ENCODE measurements around the gene FGF19. TPM values are rescaled to one million over a fixed set of nuclear protein-coding genes. Genes with fewer than 3 reads are reported as not detected.

Gene FGF19
- total RNA-seq, 2 experiments from 2014 or later: 0.10 TPM; not detected in 1

DNA sequence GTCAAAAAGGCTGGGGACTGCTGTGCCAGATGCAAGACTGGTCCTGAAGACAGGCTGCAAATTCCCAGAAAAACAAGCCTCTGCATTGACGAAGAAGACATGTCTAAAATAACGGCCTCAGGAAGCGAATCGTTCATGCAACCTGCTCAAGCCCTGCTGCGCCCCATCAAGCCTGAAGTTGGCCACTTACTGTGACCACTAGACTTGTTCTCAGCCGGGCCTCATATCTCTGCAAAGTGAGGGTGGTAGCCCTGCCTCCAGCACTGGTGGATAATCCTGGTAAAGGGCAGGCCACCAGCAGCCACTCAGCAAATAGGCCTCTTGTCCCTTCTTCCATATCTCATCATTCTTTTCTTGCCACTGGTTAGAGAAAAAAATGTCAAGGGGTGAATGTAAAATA, 40.5 kb downstream of the FGF19 start:
- CTCF ChIA-PET: no interaction called here
- intact Hi-C loops (cut with micrococcal nuclease): no loop called here
- no peak overlapping the region for H3K27ac Mint-ChIP-seq
- no peaks in the 10 kb centered on the region for H3K4me1 Mint-ChIP-seq (ENCODE audit: low read depth)
- no peak overlapping the region for H3K4me3 Mint-ChIP-seq
- DNase-seq: no peak
- peaks cover 13% of the 10 kb centered on the region for H3K36me3 Mint-ChIP-seq (ENCODE audit: low read depth)
- H3K27me3 Mint-ChIP-seq (ENCODE audit: low read depth): no peaks in the 10 kb centered on the region
- H3K9me3 Mint-ChIP-seq: no peaks in the 10 kb centered on the region

DNA sequence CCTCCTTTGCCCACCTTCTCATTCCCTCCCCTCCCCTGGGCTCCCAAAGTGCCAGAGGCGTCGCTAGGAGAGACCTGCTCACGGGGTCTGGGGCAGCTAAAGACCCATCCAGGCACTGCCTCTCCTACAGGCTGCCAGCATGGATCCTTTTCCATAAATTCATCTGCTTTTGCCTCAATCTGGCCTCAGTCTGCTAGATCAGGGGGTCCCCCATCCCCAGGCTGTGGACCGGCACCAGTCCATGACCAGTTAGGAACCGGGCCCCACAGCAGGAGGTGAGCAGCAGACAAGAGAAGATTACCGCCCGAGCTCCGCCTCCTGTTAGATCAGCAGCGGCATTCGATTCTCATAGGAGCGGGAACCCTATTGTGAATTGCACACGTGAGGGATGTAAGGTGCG, 41.0 kb downstream of the FGF19 start:
- no peak overlapping the region for H3K4me3 Mint-ChIP-seq
- H3K9me3 Mint-ChIP-seq: no peaks in the 10 kb centered on the region
- no peak for DNase-seq
- CTCF ChIA-PET: interaction anchor here (1.5 kb wide), 1 partner anchor 20 kb away, joined by 3 read pairs; no protein-coding TSS in a partner anchor
- H3K27me3 Mint-ChIP-seq (ENCODE audit: low read depth): no peaks in the 10 kb centered on the region
- H3K27ac Mint-ChIP-seq: peak overlapping the region; percentile 30
- intact Hi-C loops (cut with micrococcal nuclease): no loop called here
- H3K4me1 Mint-ChIP-seq (ENCODE audit: low read depth): no peaks in the 10 kb centered on the region
- H3K36me3 Mint-ChIP-seq (ENCODE audit: low read depth): peaks cover 13% of the 10 kb centered on the region

DNA sequence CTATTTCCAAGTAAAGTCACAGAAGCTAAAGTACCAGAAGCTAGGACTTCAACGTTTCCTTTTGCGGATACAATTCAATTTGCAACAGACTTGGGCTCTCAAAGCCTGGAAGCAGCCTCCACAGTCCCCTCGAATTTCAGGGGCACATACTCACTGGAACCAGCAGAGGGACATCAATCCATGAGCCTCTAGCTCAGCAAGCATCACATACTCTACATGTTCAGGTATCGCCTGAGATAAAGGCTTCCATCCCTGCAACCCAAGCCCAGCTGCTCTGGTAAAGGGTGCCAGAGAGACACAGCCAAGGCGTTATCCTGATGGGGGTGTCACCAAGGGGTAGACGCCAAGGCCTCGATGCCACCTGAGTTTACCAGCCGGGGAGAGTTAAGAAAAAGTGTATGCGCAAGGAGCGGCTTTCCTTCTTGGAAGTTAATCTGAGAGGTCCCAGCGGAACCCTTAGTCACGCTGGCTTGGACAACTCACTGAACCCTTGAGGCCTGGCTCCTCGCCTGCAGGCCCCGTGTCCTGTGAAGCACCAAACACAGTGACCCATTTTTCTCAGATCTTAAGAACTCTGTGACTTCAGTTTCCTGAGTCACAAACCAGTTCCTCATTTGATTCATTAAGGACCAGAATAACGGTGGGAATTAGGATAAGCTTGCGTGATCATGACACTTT, 41.7 kb downstream of the FGF19 start:
- H3K9me3 Mint-ChIP-seq: no peaks in the 10 kb centered on the region
- CTCF ChIA-PET: interaction anchor here (0.8 to 1.5 kb wide), 3 partner anchors 8 to 369 kb away, joined by 3 to 4 read pairs (median 3); no protein-coding TSS in a partner anchor
- no peaks in the 10 kb centered on the region for H3K27me3 Mint-ChIP-seq (ENCODE audit: low read depth)
- no peaks in the 10 kb centered on the region for H3K4me1 Mint-ChIP-seq (ENCODE audit: low read depth)
- H3K4me3 Mint-ChIP-seq: no peak overlapping the region
- intact Hi-C loops (cut with micrococcal nuclease): no loop called here
- no peak for DNase-seq
- peaks cover 8% of the 10 kb centered on the region for H3K36me3 Mint-ChIP-seq (ENCODE audit: low read depth)
- peak overlapping the region; percentile 30 for H3K27ac Mint-ChIP-seq

DNA sequence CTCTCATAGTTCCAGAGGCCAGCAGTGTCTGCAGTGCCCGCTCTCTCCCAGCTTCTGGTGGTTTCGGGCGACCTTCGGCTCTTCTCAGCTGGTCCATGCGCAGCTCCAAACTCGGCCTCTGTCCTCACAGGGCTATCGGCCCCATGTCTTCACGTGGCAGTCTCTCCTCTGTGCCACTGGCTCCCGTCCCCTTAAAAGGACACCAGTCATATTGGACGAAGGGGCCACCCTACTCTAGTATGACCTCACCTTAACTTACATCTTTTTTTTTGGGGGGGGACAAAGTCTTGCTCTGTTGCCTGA, 42.5 kb downstream of the FGF19 start:
- peaks cover 8% of the 10 kb centered on the region for H3K36me3 Mint-ChIP-seq (ENCODE audit: low read depth)
- H3K27ac Mint-ChIP-seq: no peak overlapping the region
- CTCF ChIA-PET: no interaction called here
- no peak for DNase-seq
- H3K4me3 Mint-ChIP-seq: no peak overlapping the region
- intact Hi-C loops (cut with micrococcal nuclease): no loop called here
- no peaks in the 10 kb centered on the region for H3K9me3 Mint-ChIP-seq
- H3K27me3 Mint-ChIP-seq (ENCODE audit: low read depth): no peaks in the 10 kb centered on the region
- H3K4me1 Mint-ChIP-seq (ENCODE audit: low read depth): no peaks in the 10 kb centered on the region

DNA sequence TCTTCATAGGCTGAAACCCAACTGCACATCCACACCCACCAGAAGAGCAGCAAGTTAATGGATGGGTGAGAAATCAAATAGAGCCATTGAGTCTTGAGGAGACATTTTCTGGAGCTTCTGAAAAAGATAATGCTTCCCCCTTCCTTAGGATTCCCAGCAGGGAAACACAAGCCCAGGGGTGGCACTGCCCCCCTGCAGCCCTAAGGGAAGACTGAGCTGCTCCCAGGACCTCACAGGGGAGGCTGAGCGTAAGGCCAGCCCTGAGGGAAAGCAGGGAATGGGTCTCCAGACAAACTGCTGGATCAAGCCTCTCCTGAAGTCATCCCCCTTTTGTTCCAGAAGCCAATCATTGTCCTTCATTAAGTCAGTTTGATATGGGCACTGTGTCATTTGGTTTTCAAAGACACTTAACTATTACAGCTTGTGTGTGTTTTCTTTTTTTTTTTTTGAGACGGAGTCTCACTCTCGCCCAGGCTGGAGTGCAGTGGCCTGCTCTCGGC, 43.8 kb downstream of the FGF19 start:
- CTCF ChIA-PET: interaction anchor here (0.7 kb wide), 1 partner anchor 17 kb away, joined by 3 read pairs; no protein-coding TSS in a partner anchor

DNA sequence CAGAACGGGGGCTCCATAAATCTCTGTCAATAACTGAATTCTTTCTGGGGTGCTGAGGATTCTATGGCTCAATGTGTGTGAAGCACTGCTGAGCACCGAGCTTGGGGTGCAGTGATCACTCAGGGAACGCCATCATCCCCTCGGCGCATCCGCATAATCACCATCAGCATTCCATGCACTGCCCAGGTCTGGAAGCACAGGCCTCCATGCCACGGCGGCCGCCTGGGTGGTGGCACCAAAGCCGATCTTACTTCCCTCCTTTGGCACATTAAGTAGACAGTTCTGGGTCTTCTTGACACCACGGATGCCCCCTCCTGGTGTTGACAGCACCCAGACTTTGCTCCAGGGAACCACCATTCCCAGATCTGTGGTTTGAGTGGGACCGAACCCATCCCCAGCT, 44.2 kb downstream of the FGF19 start:
- Mint-ChIP-seq H3K4me3 (no peak overlapping the region), H3K27ac (no peak overlapping the region), H3K36me3 (ENCODE audit: low read depth) (peaks cover 3% of the 10 kb centered on the region), H3K27me3 (ENCODE audit: low read depth) (no peaks in the 10 kb centered on the region), H3K9me3 (no peaks in the 10 kb centered on the region), H3K4me1 (ENCODE audit: low read depth) (no peaks in the 10 kb centered on the region)
- no peak for DNase-seq
- CTCF ChIA-PET: interaction anchor here (0.7 kb wide), 1 partner anchor 16 kb away, joined by 3 read pairs; no protein-coding TSS in a partner anchor
- intact Hi-C loops (cut with micrococcal nuclease): no loop called here

More for the DNA sequence above, 43.8 kb downstream of the FGF19 start:
- Mint-ChIP-seq H3K9me3 (no peaks in the 10 kb centered on the region), H3K4me1 (ENCODE audit: low read depth) (no peaks in the 10 kb centered on the region), H3K4me3 (no peak overlapping the region), H3K36me3 (ENCODE audit: low read depth) (peaks cover 4% of the 10 kb centered on the region), H3K27ac (no peak overlapping the region), H3K27me3 (ENCODE audit: low read depth) (no peaks in the 10 kb centered on the region)
- intact Hi-C loops (cut with micrococcal nuclease): no loop called here
- no peak for DNase-seq

DNA sequence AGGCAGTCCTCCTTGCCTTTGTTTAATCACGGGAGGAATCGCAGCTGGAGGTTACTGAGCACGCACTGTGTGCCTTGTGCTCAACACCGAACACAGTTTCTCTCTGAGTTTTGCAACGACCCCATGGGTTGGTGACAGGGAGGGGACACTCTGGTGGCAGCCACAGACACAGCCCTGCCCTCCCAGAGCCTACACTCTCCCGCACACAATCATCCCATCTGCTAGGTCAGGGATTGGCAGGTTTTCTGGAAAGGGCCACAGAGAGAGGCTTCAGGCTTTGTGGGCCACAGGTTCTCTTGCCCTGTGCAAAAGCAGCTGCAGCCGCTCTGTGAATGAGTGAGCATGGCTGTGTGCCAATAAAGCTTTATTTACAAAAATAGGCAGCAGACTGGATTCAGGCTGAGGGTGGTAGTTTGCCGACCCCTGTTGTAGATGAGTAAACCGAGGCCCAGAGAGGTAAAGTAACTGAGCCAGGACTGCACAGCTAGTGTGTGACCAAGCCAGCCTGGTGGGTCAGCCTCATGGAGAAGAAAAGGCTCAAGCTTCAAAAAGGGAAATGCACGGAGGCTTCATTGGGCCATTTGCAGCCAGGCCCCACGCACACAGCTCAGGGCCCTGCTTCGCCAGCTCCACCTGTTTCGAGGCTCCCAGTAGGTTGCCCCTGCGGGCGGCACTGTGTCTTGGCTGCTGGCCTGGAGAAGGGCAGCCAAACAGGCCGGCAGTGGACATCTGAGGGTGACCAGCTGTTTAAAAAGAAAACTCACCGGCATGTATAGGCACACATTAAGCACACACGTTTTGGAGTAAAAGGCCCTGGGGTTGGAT, 45.0 kb downstream of the FGF19 start:
- H3K4me1 Mint-ChIP-seq (ENCODE audit: low read depth): no peaks in the 10 kb centered on the region
- intact Hi-C loops (cut with micrococcal nuclease): no loop called here
- H3K27ac Mint-ChIP-seq: no peak overlapping the region
- no peak overlapping the region for H3K4me3 Mint-ChIP-seq
- H3K36me3 Mint-ChIP-seq (ENCODE audit: low read depth): no peaks in the 10 kb centered on the region
- DNase-seq: no peak
- H3K9me3 Mint-ChIP-seq: no peaks in the 10 kb centered on the region
- CTCF ChIA-PET: no interaction called here
- H3K27me3 Mint-ChIP-seq (ENCODE audit: low read depth): no peaks in the 10 kb centered on the region

DNA sequence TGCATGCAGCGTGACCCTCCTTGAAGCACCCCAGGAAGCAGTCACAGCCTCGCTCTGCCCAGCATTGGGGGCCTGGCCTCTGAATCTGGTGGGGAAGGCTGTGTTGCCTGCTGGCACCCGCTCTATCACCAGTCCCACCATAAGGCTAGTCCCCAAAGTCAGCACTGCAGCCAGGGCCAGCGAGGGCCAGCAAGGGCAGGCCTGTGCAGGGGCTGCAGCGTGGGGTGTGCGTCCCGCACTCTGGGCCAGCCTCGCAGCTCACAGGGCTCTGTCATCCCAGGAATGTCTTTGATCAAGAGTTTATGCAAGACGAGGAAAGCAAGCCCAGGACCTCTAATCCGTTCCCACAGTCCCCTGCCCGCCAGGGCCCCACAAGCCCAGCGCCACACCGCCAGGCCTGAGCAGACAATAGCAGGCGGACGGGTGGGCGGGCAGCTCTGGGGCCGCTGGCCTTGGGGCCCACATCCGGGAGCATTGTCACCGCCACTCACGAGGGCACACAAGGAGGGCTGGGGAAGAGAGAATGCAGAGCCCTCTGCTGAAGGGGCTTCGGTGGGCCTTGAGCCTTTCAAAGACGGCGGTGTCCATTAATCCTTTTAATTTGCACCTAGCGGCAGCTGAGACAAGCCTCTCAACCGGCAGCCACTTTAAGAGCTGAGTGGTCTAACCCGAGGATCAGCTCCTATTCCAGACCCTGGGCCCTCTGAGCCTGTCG, 45.8 kb downstream of the FGF19 start:
- H3K36me3 Mint-ChIP-seq (ENCODE audit: low read depth): no peaks in the 10 kb centered on the region
- CTCF ChIA-PET: no interaction called here
- no peaks in the 10 kb centered on the region for H3K27me3 Mint-ChIP-seq (ENCODE audit: low read depth)
- no peaks in the 10 kb centered on the region for H3K9me3 Mint-ChIP-seq
- intact Hi-C loops (cut with micrococcal nuclease): no loop called here
- no peak overlapping the region for H3K27ac Mint-ChIP-seq
- H3K4me1 Mint-ChIP-seq (ENCODE audit: low read depth): no peaks in the 10 kb centered on the region
- DNase-seq: no peak
- H3K4me3 Mint-ChIP-seq: no peak overlapping the region

DNA sequence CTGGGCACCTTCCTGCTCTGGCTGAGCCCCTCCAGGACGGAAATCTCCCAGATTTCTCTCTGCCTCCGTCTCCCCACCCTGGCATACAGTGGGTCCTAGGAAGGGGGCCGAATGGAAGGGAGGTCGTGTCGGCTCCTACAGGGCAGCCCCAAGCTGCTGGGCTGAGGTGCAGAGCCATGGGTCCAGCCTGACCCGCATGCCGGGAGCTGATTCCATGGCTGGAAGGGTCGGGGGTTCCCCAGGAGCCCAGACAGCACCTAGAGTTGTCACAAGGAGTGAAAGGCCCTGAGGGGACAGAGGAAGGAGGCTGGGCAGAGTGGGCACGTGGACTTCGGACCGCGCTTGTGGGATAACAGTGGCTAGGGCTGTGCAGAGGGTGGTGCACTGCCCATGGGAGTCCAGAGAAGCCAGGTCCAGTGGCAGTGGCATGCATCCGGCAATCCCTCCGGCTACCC, 46.3 kb downstream of the FGF19 start:
- H3K27ac Mint-ChIP-seq: no peak overlapping the region
- CTCF ChIA-PET: interaction anchor here (0.6 kb wide), 1 partner anchor 778 kb away, joined by 5 read pairs; no protein-coding TSS in a partner anchor
- H3K4me1 Mint-ChIP-seq (ENCODE audit: low read depth): no peaks in the 10 kb centered on the region
- no peaks in the 10 kb centered on the region for H3K36me3 Mint-ChIP-seq (ENCODE audit: low read depth)
- H3K27me3 Mint-ChIP-seq (ENCODE audit: low read depth): no peaks in the 10 kb centered on the region
- H3K9me3 Mint-ChIP-seq: no peaks in the 10 kb centered on the region
- intact Hi-C loops (cut with micrococcal nuclease): no loop called here
- H3K4me3 Mint-ChIP-seq: no peak overlapping the region
- no peak for DNase-seq

DNA sequence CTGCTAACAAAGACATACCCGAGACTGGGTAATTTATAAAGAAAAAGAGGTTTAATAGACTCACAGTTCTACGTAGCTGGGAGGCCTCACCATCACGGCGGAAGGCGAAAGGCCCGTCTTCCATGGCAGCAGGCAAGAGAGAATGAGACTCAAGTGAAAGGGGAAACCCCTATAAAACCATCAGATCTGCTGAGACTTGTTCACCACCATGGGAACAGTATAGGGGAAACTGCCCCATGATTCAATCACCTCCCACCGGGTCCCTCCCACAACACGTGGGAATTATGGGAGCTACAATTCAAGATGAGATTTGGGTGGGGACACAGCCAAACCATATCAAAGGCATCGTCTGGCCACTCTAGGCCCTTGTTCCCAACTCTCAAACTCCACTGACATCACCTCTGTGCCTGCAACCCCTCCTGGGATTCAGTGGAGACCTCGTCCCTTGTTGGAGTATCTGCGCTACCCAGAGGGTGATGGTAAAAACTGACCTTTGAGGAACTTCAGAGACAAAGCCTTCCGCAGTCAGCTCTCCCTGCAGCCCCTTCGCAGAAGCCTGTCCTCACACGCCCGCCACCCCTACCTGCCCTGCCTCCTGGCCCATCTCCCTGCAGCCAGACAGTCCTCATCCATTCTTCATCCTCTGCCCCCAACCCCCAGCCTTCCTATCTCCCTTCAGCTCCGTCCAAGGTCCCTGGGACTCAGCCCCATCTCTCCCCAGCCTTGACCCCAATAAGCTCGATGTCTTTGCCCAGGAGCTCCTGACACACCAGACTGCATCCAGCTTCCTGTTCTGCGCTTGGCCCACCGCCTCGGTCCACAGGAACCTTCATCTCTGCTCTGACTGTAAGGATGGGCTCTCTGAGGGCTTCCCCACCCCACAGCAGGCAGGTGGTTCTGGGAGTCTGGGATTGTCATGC, 47.0 kb downstream of the FGF19 start:
- DNase-seq: no peak
- Mint-ChIP-seq H3K9me3 (no peaks in the 10 kb centered on the region), H3K4me3 (no peak overlapping the region), H3K4me1 (ENCODE audit: low read depth) (no peaks in the 10 kb centered on the region), H3K27ac (no peak overlapping the region), H3K27me3 (ENCODE audit: low read depth) (no peaks in the 10 kb centered on the region), H3K36me3 (ENCODE audit: low read depth) (no peaks in the 10 kb centered on the region)
- CTCF ChIA-PET: interaction anchor here (0.6 to 1.3 kb wide), 2 partner anchors 14 to 778 kb away, joined by 3 to 5 read pairs; no protein-coding TSS in a partner anchor
- intact Hi-C loops (cut with micrococcal nuclease): no loop called here

DNA sequence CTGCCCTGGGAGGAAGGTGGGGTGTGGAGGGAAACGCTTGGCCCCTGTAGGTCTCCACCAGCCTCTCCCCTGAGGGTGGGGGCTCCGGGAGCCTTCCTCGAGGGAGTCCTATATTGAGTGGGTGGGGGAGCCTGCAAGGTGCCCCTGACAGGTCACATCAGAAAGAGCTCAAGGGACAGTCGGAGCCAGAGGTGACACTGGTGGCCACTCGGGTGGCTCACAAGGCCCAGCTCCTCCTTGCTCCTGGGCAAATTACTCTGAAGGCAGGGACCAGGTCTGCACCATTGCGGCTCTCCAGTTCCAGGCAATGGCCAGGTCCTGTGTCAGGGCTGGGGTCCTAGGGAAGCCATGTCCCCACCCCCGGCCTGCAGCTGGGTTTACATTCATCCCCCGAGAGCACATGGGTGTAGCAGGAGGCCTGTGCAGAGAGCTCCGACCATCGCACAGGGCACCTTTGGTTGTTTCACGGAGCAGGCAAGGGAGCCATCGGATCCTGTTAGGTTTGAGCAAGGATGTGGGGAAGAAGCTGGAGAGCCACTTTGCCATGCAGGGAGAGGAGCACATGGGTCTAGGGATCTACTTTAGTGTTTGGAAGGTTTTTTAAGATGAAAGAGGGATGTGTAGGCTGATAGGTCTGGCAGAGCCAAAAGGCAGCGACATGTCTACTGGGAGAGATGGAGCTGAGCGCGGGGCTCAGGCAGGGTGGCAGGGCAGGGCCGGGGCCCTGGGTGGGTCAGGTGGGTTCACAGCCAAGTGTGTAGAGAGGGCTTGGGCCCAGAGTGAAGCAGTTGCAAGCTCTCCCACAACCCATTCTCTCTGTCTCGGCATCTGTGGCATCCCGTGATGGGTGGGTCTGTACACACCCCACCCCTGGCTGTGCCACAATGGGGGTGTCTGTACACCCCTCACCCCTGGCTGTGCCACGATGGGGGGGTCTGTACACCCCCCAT, 48.1 kb downstream of the FGF19 start:
- H3K4me1 Mint-ChIP-seq (ENCODE audit: low read depth): no peaks in the 10 kb centered on the region
- no peaks in the 10 kb centered on the region for H3K36me3 Mint-ChIP-seq (ENCODE audit: low read depth)
- no peaks in the 10 kb centered on the region for H3K27me3 Mint-ChIP-seq (ENCODE audit: low read depth)
- no peaks in the 10 kb centered on the region for H3K9me3 Mint-ChIP-seq
- H3K4me3 Mint-ChIP-seq: no peak overlapping the region
- intact Hi-C loops (cut with micrococcal nuclease): no loop called here
- no peak for DNase-seq
- H3K27ac Mint-ChIP-seq: no peak overlapping the region
- CTCF ChIA-PET: interaction anchor here (0.7 to 1.3 kb wide), 3 partner anchors 13 to 15 kb away, joined by 3 to 4 read pairs (median 3); no protein-coding TSS in a partner anchor

Measured in activated naive CD4-positive, alpha-beta T cell treated with anti-CD3 and anti-CD28 coated beads for 36 hours (primary cell).